Measurements from ENCODE around the gene IMPA2. TPM values are rescaled to one million over a fixed set of nuclear protein-coding genes. Genes with fewer than 3 reads are reported as not detected.
A peak's percentile ranks its signal among the peaks of the same experiment; 100 is the strongest.

Gene IMPA2
- total RNA-seq, 1 experiment from 2014 or later = 113 TPM

DNA sequence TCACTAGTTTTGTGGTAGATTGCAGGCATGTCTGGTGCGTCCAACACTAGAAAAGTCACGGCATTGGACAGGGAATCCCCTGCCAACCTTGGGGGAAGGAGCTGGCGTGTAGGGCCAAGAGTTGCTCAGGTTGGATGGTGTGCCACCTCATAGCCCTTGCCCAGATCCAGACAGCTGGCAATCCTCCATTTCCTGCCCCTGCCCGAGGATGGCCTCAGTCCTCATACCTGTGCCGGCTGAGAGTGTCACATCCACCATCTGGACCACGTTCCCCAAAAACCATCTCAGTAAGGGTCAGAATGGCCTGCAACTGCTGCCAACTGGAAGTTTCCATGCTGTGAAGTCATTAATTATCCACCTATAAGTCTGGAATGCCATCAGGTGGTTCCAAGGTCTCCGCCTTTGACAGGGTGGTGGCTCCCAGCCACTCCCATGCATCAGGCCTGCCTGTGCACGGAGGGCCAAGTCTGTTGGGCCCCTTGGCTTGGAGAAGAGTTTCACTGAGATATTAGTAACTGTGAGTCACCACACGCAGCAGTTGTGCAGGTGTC is 55.0 kb downstream of the IMPA2 start (continued):
- no peak for TF ChIP-seq FOXJ3 (CRISPR knock-in tag; IDR thresholded peaks at IDR 0.05; ENCODE audit: borderline replicate concordance)
- no peak for TF ChIP-seq ZNF671 (CRISPR knock-in tag; IDR thresholded peaks at IDR 0.05)
- no peak for TF ChIP-seq GTF2I (CRISPR knock-in tag; conservative IDR thresholded peaks at IDR 0.05)
- TF ChIP-seq, protein P1, sequence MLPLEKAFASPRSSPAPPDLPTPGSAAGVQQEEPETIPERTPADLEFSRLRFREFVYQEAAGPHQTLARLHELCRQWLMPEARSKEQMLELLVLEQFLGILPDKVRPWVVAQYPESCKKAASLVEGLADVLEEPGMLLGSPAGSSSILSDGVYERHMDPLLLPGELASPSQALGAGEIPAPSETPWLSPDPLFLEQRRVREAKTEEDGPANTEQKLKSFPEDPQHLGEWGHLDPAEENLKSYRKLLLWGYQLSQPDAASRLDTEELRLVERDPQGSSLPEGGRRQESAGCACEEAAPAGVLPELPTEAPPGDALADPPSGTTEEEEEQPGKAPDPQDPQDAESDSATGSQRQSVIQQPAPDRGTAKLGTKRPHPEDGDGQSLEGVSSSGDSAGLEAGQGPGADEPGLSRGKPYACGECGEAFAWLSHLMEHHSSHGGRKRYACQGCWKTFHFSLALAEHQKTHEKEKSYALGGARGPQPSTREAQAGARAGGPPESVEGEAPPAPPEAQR (CRISPR knock-in tag; IDR thresholded peaks at IDR 0.05) = no peak
- TF ChIP-seq CBFB (CRISPR knock-in tag; IDR thresholded peaks at IDR 0.05; ENCODE audit: low read depth) = no peak
- TF ChIP-seq ZNF219 (CRISPR knock-in tag; IDR thresholded peaks at IDR 0.05; ENCODE audit: borderline replicate concordance) = no peak
- TF ChIP-seq ZNF423 (CRISPR knock-in tag; IDR thresholded peaks at IDR 0.05) = no peak
- TF ChIP-seq RELA (CRISPR knock-in tag; IDR thresholded peaks at IDR 0.05; ENCODE audit: borderline replicate concordance) = no peak
- no peak for TF ChIP-seq TP53 (CRISPR knock-in tag; IDR thresholded peaks at IDR 0.05)
- TF ChIP-seq NFYB (CRISPR knock-in tag; conservative IDR thresholded peaks at IDR 0.05; ENCODE audit: low read depth) = no peak
- TF ChIP-seq, protein P2, sequence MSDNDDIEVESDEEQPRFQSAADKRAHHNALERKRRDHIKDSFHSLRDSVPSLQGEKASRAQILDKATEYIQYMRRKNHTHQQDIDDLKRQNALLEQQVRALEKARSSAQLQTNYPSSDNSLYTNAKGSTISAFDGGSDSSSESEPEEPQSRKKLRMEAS (CRISPR knock-in tag; IDR thresholded peaks at IDR 0.05) = no peak

DNA sequence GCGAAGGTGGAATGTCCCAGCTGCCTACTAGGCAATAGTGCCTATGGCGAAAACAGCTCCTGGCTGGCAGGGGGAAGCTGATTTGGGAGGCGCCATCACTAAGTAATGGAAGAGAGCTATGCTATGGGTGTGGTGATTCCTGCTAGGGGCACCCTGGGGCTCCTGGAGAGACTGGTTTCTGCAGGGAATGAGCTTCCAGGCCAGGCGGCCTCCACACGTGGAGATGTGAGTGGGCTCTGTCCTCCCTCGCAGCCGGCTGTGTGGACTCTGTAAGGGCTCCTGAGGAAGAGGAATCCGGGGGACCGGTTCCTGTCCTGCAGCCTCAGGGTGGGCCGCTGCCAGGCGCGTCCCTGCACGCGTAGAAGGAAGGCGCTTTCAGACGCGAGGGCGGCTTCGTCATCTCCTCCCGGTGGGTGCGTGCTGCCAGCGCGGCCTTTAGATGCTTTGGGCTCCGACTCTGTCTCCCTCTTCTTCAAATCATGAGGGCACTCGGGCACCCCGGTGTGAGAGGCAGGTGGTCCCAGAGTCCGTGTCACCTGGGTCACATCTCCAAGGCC is 56.9 kb downstream of the IMPA2 start:
- ATAC-seq = peak; percentile 18
- peak; percentile 38 for DNase-seq (ENCODE audit: low spot score)
- no peaks in the 10 kb centered on the region for H3K9me3 Mint-ChIP-seq
- peaks cover 4% of the 10 kb centered on the region; the same call in 1 of the 2 replicates for H3K4me1 Mint-ChIP-seq
- ChIA-PET CTCF (interaction anchor here (0.5 to 4.1 kb wide), 34 partner anchors 8 to 385 kb away, joined by 3 to 57 read pairs (median 5); partner anchors contain the start of genes CIDEA, IMPA2 and MPPE1), POLR2A (interaction anchor here (0.7 to 1.7 kb wide), 2 partner anchors 57 to 59 kb away, joined by 4 to 12 read pairs; partner anchors contain the start of gene IMPA2)
- peak overlapping the region; percentile 68 for H3K4me3 Mint-ChIP-seq
- TF ChIP-seq TCF7 (CRISPR knock-in tag; IDR thresholded peaks at IDR 0.05; ENCODE audit: low read depth) = no peak
- TF ChIP-seq ZNF416 (CRISPR knock-in tag; IDR thresholded peaks at IDR 0.05) = no peak
- peak; percentile 41; the same call in 1 of the 2 replicates for TF ChIP-seq ZNF219 (CRISPR knock-in tag; IDR thresholded peaks at IDR 0.05; ENCODE audit: borderline replicate concordance)
- TF ChIP-seq, protein P3, sequence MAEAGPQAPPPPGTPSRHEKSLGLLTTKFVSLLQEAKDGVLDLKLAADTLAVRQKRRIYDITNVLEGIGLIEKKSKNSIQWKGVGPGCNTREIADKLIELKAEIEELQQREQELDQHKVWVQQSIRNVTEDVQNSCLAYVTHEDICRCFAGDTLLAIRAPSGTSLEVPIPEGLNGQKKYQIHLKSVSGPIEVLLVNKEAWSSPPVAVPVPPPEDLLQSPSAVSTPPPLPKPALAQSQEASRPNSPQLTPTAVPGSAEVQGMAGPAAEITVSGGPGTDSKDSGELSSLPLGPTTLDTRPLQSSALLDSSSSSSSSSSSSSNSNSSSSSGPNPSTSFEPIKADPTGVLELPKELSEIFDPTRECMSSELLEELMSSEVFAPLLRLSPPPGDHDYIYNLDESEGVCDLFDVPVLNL (CRISPR knock-in tag; IDR thresholded peaks at IDR 0.05; ENCODE audit: borderline replicate concordance, low read depth) = no peak
- TF ChIP-seq, protein P4, sequence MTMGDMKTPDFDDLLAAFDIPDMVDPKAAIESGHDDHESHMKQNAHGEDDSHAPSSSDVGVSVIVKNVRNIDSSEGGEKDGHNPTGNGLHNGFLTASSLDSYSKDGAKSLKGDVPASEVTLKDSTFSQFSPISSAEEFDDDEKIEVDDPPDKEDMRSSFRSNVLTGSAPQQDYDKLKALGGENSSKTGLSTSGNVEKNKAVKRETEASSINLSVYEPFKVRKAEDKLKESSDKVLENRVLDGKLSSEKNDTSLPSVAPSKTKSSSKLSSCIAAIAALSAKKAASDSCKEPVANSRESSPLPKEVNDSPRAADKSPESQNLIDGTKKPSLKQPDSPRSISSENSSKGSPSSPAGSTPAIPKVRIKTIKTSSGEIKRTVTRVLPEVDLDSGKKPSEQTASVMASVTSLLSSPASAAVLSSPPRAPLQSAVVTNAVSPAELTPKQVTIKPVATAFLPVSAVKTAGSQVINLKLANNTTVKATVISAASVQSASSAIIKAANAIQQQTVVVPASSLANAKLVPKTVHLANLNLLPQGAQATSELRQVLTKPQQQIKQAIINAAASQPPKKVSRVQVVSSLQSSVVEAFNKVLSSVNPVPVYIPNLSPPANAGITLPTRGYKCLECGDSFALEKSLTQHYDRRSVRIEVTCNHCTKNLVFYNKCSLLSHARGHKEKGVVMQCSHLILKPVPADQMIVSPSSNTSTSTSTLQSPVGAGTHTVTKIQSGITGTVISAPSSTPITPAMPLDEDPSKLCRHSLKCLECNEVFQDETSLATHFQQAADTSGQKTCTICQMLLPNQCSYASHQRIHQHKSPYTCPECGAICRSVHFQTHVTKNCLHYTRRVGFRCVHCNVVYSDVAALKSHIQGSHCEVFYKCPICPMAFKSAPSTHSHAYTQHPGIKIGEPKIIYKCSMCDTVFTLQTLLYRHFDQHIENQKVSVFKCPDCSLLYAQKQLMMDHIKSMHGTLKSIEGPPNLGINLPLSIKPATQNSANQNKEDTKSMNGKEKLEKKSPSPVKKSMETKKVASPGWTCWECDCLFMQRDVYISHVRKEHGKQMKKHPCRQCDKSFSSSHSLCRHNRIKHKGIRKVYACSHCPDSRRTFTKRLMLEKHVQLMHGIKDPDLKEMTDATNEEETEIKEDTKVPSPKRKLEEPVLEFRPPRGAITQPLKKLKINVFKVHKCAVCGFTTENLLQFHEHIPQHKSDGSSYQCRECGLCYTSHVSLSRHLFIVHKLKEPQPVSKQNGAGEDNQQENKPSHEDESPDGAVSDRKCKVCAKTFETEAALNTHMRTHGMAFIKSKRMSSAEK (CRISPR knock-in tag; IDR thresholded peaks at IDR 0.05; ENCODE audit: borderline replicate concordance) = no peak
- peak; percentile 18; the same call in 1 of the 2 replicates for TF ChIP-seq MYBL2 (CRISPR knock-in tag; IDR thresholded peaks at IDR 0.05)
- TF ChIP-seq MXD4 (CRISPR knock-in tag; IDR thresholded peaks at IDR 0.05; ENCODE audit: borderline replicate concordance) = no peak
- TF ChIP-seq, protein P5, sequence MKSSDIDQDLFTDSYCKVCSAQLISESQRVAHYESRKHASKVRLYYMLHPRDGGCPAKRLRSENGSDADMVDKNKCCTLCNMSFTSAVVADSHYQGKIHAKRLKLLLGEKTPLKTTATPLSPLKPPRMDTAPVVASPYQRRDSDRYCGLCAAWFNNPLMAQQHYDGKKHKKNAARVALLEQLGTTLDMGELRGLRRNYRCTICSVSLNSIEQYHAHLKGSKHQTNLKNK (CRISPR knock-in tag; IDR thresholded peaks at IDR 0.05) = no peak
- no peak for TF ChIP-seq TP53 (CRISPR knock-in tag; IDR thresholded peaks at IDR 0.05)
- TF ChIP-seq JUN (CRISPR knock-in tag; IDR thresholded peaks at IDR 0.05) = no peak
- peaks cover 2% of the 10 kb centered on the region for H3K36me3 Mint-ChIP-seq
- peaks cover 25% of the 10 kb centered on the region for H3K27me3 Mint-ChIP-seq (ENCODE audit: low read depth)
- no peak overlapping the region for H3K27ac Mint-ChIP-seq

Data from WTC11 (cell line).